Endothelial cell (in vitro differentiated cells): ENCODE data around the gene NR5A2. TPM values are rescaled to one million over a fixed set of nuclear protein-coding genes. Genes with fewer than 3 reads are reported as not detected.

Source experiments
- DNase-seq: peaks from one replicate; pipeline ENCODE4 v3.0.0; 2021; ENCODE audit warnings: low spot score
- H3K27ac Mint-ChIP-seq: one replicate; pipeline ENCODE4 v1.8.0; 2021; ENCODE audit warnings: mixed read lengths, inconsistent platforms; ENCODE audit not compliant: unreplicated experiment
- H3K27me3 Mint-ChIP-seq: one replicate; pipeline ENCODE4 v1.8.0; 2021; ENCODE audit warnings: mild to moderate bottlenecking, moderate library complexity, mixed read lengths, inconsistent platforms; ENCODE audit not compliant: unreplicated experiment
- H3K36me3 Mint-ChIP-seq: one replicate; pipeline ENCODE4 v1.8.0; 2021; ENCODE audit warnings: mild to moderate bottlenecking, low read depth, mixed read lengths, inconsistent platforms; ENCODE audit not compliant: unreplicated experiment
- H3K4me1 Mint-ChIP-seq: one replicate; pipeline ENCODE4 v1.8.0; 2021; ENCODE audit warnings: mild to moderate bottlenecking, mixed read lengths, inconsistent platforms; ENCODE audit not compliant: unreplicated experiment
- H3K4me3 Mint-ChIP-seq: one replicate; pipeline ENCODE4 v1.8.0; 2021; ENCODE audit warnings: mild to moderate bottlenecking, mixed read lengths, inconsistent platforms; ENCODE audit not compliant: unreplicated experiment
- H3K9me3 Mint-ChIP-seq: one replicate; pipeline ENCODE4 v1.8.0; 2021; ENCODE audit warnings: mixed read lengths, inconsistent platforms; ENCODE audit not compliant: unreplicated experiment
- CTCF ChIP-seq: fragments of 200-600 bp; sonication (generic); IDR thresholded peaks from one replicate; pipeline ENCODE4 v1.5.0; 2021; ENCODE audit warnings: antibody characterized with exemption; ENCODE audit not compliant: unreplicated experiment
- total RNA-seq: library from RNA; stranded (reverse); fragmentation: NEBNext Ultra II Directional; extraction: Animal tissue kit (Norgen Biotek cat#: 25700); gene quantifications from one replicate; pipeline ENCODE4 v1.2.1, GENCODE V29; 2021; ENCODE audit not compliant: unreplicated experiment

The NR5A2 gene
- total RNA-seq, 1 donor from 2014 or later, result 7.0 TPM

DNA sequence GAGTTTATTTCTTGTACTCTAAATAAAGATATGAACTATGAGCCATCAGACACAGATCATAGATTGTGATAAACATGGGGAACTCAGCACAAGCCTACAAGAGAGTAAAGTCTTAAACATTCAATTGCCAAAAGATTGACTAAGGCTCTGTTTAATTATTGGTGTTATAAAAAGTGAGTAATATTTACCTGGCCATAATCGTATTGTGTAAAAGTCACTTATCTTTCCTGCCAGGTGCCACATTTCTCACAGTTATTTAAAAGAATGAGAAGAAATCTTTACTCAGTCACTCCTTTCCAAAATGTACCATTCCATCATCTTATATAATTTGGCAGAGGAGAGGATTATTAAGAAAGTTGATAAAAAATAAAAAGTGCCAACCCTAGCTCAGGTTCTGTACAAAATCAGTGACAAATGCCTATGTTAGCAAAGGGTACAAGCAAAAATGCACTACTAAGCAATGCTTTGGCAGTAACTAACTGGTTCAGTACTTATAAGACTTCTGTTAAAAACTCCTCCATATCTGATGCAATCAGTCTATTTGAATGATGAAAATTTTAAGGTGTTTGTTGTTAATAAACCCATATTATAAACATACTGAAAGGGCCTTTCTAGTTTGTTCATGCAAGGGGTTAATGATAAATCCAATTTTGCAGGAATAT, 5.8 kb upstream of the NR5A2 start:
- no peak overlapping the region for H3K4me3 Mint-ChIP-seq
- no peak for TF ChIP-seq CTCF
- no peaks in the 10 kb centered on the region for H3K36me3 Mint-ChIP-seq
- no peak overlapping the region for H3K27ac Mint-ChIP-seq
- H3K27me3 Mint-ChIP-seq, result no peaks in the 10 kb centered on the region
- H3K4me1 Mint-ChIP-seq, result no peaks in the 10 kb centered on the region
- no peak for DNase-seq
- H3K9me3 Mint-ChIP-seq, result no peaks in the 10 kb centered on the region

GRCh38 chr1:200022239-200022804, 5.2 kb upstream of the NR5A2 start:
- Mint-ChIP-seq H3K27me3 (no peaks in the 10 kb centered on the region), H3K4me3 (no peak overlapping the region), H3K4me1 (no peaks in the 10 kb centered on the region), H3K36me3 (no peaks in the 10 kb centered on the region), H3K9me3 (no peaks in the 10 kb centered on the region), H3K27ac (no peak overlapping the region)
- TF ChIP-seq CTCF, result no peak
- DNase-seq, result no peak

DNA sequence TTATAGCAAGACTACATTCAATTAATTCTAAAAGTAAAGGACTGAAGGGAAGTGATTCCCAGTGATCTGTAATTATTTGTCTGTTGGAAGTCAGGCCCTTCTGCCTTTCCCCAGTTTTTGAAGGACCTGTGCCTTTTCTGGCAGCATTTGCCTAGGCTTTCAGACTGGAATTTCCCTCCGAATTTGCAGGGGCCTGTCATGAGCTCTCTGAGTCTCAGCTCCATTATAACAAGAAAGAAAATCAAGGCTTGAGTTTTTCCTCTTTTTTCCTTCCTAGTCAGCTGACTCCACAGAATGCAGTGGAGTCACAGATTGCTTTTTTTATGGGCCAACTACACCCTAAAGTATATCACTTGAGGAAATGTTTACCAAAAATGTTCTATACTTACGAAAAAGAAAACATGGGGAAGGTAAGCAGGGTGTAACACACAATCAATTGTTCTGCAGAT, 1.1 kb downstream of the NR5A2 start:
- no peaks in the 10 kb centered on the region for H3K9me3 Mint-ChIP-seq
- H3K36me3 Mint-ChIP-seq, result peaks cover 4% of the 10 kb centered on the region
- peaks cover 5% of the 10 kb centered on the region for H3K4me1 Mint-ChIP-seq
- DNase-seq, result no peak
- peak overlapping the region; percentile 61 for H3K27ac Mint-ChIP-seq
- no peak for TF ChIP-seq CTCF
- H3K27me3 Mint-ChIP-seq, result peaks cover 13% of the 10 kb centered on the region
- H3K4me3 Mint-ChIP-seq, result peak overlapping the region; percentile 92

DNA sequence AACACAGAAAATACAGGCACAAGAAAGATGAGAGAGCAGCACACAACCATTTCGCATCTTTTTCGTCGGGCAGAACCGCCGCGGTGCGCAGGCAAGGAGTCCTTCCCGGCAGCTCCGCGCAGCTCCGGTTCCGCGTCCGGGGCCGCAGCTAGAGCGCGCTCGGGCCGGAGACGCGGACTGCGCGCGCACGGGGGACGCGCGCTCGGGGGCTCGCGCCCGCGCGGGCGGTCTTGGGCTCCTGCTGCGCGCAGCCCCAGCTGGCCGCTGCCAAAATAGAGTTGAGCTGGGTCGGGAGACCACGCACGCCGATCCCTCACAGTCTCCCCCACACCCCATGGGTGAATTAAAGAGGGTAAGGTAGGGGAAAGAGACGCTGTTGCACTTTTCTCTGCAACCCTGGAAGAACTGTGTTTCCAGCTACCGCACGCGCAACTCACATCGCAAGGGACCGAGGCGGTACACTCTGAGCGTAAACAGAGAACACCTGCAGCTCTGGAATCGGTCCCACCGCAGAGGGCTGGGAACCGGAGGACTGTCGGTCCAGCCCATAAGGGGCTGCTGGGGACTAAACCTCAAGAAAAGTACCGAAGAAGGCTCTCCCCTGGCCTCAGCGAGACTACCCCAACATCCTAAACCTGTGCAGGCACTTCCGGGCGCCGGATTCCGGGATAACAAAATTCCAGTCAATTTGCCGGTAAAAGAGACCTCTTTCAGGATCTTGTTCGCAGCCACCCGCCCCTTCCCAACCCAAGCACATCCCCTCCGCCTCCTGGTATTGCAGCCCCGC, 1.7 kb downstream of the NR5A2 start:
- Mint-ChIP-seq H3K36me3 (peaks cover 4% of the 10 kb centered on the region), H3K9me3 (no peaks in the 10 kb centered on the region), H3K27ac (peak overlapping the region; percentile 61), H3K27me3 (peaks cover 13% of the 10 kb centered on the region), H3K4me1 (peaks cover 5% of the 10 kb centered on the region), H3K4me3 (peak overlapping the region; percentile 92)
- peak; percentile 62 for DNase-seq
- TF ChIP-seq CTCF, result no peak

GRCh38 chr1:200029822-200030152, 2.3 kb downstream of the NR5A2 start:
- Mint-ChIP-seq H3K4me3 (peak overlapping the region; percentile 89), H3K27me3 (peaks cover 13% of the 10 kb centered on the region), H3K36me3 (peaks cover 4% of the 10 kb centered on the region), H3K27ac (no peak overlapping the region), H3K4me1 (peaks cover 5% of the 10 kb centered on the region), H3K9me3 (no peaks in the 10 kb centered on the region)
- DNase-seq, result no peak
- no peak for TF ChIP-seq CTCF
